GM19043 (cell line): ENCODE data around the gene C19orf73.
"Not testable (repeated sequence)": the region's sequence is repeated elsewhere in the genome, so short reads cannot be mapped to it uniquely, and the experiment has no call there.

Source experiments
- ATAC-seq: cut with Tn5 transposase; IDR thresholded peaks from one replicate; pipeline ENCODE4 v1.9.1; 2021; ENCODE audit warnings: low read depth; ENCODE audit not compliant: unreplicated experiment

Gene C19orf73

DNA sequence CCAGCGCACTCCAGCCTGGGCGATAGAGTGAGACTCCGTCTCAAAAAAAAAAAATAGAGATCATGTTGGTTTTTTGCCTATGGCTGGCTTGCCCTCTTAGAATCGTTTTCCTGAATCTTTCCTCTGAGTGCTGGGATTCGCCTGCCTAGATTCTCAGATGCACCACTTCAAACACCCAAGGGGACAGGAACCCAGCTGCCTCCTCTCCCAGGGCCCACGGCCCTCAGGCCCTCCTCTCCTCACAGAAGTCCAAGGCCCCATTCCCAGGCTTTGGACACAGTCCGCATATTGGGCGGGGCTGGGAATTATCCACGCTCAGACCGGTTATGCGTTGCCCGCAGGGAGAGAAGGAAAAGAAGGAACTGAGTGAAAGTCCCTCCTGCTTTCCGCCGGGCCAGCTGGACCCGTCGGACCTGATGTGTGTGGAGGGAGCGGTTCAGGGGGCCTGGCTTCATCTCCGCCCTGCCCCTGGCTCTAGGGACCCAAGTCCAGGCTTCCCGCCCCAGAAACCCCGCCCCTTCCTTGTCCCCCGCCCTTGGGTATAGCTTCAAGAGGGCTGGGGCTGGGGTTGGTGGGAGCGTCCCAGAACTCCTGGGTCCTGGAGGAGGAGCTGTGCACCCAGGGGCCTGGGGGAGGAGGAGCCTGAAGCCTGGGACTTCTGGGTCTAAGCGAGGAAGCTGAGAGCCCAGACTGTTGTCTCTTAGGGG lies 6.2 kb upstream of the C19orf73 start:
- no peak for ATAC-seq

GRCh38 chr19:49123285-49123684 lies 4.3 kb upstream of the C19orf73 start:
- ATAC-seq = not testable (repeated sequence)

GRCh38 chr19:49121841-49122240 lies 2.9 kb upstream of the C19orf73 start:
- ATAC-seq = not testable (repeated sequence)

GRCh38 chr19:49120868-49121267 lies 1.9 kb upstream of the C19orf73 start:
- ATAC-seq = no peak

DNA sequence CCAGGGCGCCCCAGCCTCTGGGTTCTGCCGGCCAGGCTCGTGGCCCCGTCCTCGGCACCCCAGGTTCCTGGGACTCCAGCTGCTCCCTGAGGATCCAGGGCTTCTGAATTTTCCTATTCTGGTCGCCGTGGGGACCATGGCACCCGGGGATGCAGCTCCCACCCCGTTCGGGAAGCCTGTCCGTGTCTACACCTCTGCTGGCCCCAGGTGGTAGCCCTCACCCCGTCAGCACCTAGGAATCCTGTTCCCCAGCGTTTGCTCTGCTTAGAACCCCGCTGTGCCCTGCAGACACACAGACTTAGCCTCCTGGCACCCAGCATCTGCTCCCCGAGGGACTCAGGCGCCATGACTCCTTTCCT lies 1.4 kb upstream of the C19orf73 start:
- ATAC-seq = no peak

GRCh38 chr19:49119411-49120324 lies 725 bp upstream of the C19orf73 start, which contains the start of gene PPFIA3:
Gene PPFIA3, plus strand, starts transcription at chr19:49119544. Its CDS starts 8,330 bp downstream, at chr19:49127874.
- ATAC-seq = no peak

- ATAC-seq = no peak
Measured at GRCh38 chr19:49117677-49118564, 1.0 kb downstream of the C19orf73 start.

- ATAC-seq = no peak
Measured at GRCh38 chr19:49116544-49116943, 2.4 kb downstream of the C19orf73 start.

GRCh38 chr19:49114630-49115363 lies 4.1 kb downstream of the C19orf73 start:
- ATAC-seq = no peak

DNA sequence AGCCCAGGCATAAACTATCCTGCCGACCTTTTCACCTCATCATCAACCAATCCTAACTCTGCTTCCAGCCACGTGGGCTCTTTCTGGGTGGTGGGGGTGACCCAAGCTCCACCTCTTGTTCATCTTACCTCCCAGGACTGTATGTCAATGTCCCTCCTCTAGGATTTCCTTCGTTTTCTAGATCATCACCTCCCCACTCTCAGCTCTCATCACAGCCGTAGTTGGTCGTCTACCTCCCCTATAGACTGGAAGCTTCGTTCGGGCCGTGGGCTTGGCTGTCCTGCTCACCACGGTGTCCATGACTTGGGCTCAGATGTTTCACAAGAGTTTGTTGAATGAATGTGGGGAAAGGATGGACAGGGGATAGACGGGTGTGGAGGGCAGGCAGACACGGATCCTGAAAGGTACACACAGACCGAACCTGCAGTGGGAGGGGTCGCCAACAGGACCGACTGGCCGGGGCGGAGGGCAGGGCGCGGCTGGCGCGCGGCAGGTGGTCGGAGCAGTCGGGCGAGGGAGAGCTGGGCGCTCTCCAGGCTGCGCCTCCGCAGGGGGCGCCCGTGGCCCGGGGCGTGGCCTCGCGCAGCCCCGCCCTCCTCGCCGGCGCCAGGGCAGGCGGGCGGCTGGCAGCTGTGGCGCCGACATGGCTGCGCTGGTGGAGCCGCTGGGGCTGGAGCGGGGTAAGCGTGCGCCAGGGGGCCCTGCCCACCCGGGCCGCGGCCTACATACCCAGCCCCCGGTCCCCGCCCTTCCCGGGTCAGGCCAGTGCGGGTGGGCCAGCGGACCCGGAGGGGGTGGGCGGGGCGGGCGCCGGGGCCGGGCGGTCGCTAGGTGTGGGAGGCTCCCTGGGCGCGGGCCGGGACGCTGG lies 4.9 kb downstream of the C19orf73 start, which contains the start of gene LIN7B:
TSS of gene LIN7B (plus strand) at position 609 of the 868 bp plus-strand sequence. CDS start at position 644, 35 bp downstream.
- ATAC-seq = no peak

DNA sequence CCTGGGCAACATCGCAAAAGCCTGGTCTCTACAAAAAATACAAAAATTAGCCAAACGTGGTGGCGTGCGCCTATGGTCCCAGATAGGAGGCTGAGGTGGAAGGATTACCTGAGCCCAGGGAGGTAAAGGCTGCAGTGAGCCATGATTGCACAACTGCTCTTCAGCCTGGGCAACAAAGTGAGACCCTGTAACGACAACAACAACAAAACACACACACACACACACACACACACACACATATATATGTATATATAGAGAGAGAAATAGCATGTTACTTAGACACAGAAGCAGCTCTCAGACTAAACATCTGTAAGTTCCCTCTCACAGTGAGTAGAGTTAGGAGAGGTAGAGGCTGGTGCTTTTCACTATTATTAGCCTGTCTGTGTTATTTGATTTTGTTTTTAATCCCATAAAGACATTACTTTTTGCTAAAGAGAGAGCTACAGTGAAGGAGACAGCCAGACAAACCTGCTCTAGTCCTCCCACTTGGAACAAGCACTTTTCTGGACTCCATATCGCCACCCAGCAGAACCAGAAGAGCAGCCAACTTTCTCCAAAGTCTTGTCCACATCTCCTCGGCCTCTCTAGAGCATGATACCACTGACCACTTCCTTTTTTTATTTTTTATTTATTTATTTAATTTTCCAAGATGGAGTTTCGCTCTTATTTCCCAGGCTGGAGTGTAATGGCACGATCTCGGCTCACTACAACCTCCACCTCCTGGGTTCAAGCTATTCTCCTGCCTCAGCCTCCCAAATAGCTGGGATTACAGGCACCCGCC lies 7.5 kb downstream of the C19orf73 start:
- no peak for ATAC-seq

DNA sequence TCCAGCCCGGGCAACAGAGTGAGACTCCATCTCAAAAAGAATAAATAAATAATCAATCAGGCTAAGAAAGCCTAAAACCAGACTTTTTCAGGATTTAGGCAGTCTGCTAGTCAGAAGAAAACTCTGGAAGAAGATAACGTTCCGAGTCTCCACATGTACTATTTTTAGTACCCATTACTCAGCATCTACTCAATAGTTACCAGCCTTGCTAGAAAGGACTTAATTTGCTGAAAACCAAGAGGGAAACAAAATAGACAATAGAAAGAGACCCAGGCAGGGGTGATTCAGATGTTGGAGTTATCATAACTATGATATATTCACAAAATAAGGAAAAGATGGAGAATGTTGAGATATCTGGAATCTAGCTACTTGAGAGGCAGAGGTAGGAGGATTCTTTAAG lies 8.4 kb downstream of the C19orf73 start:
- no peak for ATAC-seq

DNA sequence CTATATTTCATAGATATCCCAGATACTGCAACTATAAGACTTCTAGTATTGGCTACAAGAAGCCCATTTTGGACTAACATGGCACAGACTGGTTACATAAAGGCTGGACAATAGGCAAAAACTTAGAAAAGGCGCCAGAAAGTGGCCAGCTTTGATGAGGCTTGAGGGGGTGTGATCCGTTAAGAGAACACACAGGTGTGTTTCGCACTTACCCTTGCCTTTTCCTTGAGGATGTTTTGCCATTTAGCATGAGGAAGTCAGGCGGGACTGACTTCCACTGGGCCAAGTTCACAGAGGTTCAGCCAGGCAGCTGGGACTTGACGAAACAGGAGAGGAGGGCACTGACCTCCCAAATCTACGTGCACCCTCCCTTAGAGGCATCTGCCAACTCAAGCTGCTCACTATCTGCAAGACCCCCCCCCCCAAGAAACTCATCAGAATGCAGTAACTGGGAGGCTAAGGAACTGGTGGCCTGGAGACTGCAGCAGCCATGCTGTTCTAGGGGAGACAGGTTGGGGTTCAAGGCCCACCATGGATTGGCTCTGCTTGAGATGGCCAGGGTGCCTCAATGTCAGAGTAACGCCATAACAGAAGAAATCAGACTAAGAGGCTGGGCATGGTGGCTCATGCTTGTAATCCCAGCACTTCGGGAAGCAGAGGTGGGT lies 9.2 kb downstream of the C19orf73 start:
- ATAC-seq = no peak

DNA sequence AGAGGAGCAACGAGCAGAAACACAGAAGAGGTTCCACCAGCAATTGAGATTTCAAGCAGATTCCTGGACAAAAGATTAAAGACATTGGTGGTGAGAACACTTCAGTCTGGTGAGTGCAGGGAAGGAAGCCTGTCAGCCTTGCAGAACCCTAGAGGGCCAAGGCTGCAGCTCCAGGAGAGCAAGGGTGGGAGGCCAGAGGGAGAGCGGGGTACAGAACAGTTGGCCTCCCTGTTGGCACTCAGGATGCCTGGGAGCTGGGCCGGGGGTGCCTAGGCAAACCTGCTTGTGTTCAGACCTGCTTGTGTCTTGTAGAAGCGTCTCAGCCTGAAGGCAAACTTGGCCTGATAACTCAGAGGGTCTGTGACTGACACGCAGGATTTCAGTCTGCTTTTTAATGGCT lies 9.9 kb downstream of the C19orf73 start:
- ATAC-seq = no peak

DNA sequence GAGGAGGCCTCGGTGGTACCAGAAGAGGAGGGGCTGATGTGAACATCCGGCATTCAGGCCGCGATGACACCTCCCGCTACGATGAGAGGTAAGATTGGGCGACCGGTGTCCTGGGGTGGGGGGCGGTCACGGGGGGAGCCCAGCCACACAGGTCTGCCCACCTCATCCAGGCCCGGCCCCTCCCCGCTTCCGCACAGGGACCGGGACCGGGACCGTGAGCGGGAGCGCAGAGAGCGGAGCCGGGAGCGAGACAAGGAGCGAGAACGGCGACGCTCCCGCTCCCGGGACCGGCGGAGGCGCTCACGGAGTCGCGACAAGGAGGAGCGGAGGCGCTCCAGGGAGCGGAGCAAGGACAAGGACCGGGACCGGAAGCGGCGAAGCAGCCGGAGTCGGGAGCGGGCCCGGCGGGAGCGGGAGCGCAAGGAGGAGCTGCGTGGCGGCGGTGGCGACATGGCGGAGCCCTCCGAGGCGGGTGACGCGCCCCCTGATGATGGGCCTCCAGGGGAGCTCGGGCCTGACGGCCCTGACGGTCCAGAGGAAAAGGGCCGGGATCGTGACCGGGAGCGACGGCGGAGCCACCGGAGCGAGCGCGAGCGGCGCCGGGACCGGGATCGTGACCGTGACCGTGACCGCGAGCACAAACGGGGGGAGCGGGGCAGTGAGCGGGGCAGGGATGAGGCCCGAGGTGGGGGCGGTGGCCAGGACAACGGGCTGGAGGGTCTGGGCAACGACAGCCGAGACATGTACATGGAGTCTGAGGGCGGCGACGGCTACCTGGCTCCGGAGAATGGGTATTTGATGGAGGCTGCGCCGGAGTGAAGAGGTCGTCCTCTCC lies 11.1 kb downstream of the C19orf73 start:
- no peak for ATAC-seq

- no peak for ATAC-seq
Measured at GRCh38 chr19:49106648-49107135, 12.3 kb downstream of the C19orf73 start.
